Kasumi-1 (cell line): Measurements from ENCODE around the gene MAGI2.
"Not testable (repeated sequence)": the region's sequence is repeated elsewhere in the genome, so short reads cannot be mapped to it uniquely, and the experiment has no call there.

ENCODE experiments used
- DNase-seq, 2 experiments: peaks; one replicate each; lab custom pipeline; 2025; lab: John Stamatoyannopoulos, UW

MAGI2 gene

GRCh38 chr7:78638364-78638763 lies 815.1 kb downstream of the MAGI2 start:
- no peak for DNase-seq

DNA sequence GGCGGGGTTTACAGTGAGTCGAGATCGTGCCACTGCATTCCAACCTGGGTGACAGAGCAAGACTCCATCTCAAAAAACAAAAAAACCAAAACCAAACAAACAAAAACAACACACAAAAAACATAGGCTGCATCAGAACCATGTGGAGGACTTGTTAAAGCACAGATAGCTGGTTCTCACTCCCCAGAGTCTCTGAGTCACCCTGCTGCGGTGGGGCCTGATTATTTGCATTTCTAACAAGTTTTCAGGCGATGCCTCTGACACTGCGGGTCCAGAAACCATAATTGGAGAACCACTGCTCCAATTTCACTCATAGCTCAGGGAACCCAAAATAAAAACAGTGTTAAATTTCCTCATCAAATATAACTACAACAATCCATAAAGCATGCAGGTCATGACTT lies 816.7 kb downstream of the MAGI2 start:
- DNase-seq, result no peak

DNA sequence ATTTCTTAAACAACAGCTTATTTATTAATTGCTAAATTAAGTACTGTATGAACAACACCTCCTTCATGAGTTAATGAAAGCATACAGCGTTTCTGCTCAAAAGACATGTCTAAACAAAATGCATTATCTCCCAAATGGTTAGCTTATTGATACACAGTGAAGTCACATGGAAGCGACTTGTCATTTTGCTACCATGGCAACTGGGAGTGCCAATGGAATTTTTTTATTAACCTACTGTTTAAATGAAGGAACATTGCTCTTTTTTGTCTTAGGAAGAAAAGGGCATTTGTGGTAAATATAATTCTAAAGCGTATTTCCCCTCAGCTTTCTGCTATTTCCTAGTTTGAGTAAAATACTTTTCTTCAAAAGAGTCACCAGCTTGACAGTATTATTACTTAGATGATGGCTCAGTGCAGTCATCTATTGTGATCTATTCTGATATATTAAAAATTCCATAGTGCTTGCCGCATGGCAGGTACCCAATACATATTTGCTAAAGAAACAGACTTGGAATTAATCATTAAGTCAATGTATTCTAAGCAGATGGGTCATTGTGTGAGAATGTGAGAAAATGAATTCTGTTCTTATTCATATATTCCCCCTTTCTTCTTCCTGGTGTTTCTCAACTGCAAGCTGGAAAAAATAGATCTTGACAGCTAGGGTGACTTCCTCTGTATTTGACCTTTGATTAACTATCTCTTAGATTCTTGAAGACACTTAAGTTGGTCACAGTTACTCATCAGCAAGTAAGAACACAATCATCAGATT lies 818.3 kb downstream of the MAGI2 start:
- DNase-seq, result no peak

DNA sequence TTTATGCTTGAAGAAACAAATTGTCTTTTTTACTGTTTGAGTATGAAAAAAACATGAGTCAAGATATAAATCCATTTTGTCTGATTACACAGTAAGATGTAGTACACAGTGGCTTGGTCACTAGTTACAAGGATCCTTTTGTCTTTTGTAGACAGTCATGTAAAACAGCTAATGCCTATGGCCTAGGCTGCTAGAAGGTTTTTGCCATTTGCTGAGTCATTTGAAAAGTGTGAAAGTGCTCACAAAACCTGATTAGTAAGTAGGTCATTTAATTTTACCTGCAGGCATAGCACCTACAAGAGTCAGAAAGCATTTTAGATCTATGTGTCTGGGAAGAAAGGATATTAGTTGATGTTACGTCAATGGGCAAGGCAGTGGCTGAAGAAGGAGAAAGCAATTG lies 819.4 kb downstream of the MAGI2 start:
- no peak for DNase-seq

GRCh38 chr7:78620920-78621319 lies 832.5 kb downstream of the MAGI2 start:
- no peak for DNase-seq

- DNase-seq, result no peak
Measured at GRCh38 chr7:78616539-78616938, 836.9 kb downstream of the MAGI2 start.

DNA sequence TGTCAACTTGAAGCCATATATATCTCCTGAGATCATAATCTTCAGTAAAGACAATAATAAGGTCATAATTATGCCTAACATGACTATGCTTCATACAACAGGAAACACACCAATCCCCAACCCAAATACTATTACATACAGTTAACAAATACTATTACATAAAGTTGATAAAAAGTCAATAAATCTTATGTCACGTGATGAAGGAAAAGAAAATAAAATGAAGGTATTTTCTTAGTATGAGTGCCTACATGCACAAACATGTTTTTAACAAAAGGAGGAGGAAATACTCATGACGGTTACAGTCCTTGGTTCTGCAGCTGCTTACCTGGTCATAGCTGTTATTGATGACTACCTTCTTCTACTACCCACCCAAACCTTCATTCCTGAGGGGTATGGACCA lies 844.2 kb downstream of the MAGI2 start:
- DNase-seq, result no peak

- no peak for DNase-seq
Measured at GRCh38 chr7:78607099-78607498, 846.4 kb downstream of the MAGI2 start.

GRCh38 chr7:78605119-78605518 lies 848.3 kb downstream of the MAGI2 start:
- DNase-seq, result no peak

- DNase-seq, result no peak
Measured at GRCh38 chr7:78601728-78602127, 851.7 kb downstream of the MAGI2 start.

GRCh38 chr7:78594156-78594555 lies 859.3 kb downstream of the MAGI2 start:
- DNase-seq, result no peak

- DNase-seq, result no peak
Measured at GRCh38 chr7:78588393-78588792, 865.1 kb downstream of the MAGI2 start.

DNA sequence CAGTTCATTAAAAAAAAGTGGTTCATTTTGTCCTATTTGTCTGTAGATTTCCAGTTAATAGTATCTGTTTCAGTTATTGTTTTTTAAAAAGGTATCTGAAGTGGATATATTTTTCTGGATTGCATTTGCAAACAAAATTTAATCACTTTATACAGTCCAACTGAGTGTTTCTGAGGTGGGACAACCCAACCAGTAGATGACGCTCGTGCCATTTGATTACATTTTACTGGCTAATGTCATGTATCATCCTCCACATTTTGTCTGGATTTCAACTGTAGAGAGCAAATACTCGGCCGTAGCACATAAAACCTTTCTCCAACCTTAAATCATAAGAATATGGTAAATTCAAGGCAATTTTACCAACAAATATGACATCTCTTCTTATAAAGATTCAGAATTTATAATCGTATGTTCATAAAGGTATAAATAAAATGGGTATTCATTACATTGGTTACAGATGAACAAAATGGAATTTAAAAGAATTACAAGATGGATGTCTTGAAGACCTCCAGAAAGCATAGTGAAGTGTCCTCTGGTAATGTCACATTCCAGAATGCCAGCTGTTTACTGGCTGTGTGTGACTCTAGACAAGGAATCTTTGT lies 865.9 kb downstream of the MAGI2 start:
- DNase-seq, result no peak

DNA sequence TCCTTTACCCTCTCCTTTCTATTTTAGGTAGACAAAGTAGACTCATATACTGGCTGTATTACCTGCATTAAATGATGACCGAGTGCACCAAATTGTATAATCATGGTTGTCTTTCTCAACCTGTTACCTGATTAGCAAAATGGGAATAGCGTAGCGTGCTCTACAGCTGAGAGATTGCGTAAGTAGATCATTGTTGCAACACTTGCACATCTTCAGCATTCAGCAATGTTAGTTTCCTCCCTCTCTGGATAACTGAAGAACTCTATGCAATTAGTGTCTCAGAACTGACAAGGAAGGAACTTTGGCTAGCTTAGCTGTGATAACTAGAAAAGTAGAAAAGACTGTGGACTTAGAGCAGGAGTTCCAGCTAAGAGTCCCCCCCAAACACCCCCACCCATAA lies 867.5 kb downstream of the MAGI2 start:
- DNase-seq, result no peak

GRCh38 chr7:78578686-78579085 lies 874.8 kb downstream of the MAGI2 start:
- no peak for DNase-seq

DNA sequence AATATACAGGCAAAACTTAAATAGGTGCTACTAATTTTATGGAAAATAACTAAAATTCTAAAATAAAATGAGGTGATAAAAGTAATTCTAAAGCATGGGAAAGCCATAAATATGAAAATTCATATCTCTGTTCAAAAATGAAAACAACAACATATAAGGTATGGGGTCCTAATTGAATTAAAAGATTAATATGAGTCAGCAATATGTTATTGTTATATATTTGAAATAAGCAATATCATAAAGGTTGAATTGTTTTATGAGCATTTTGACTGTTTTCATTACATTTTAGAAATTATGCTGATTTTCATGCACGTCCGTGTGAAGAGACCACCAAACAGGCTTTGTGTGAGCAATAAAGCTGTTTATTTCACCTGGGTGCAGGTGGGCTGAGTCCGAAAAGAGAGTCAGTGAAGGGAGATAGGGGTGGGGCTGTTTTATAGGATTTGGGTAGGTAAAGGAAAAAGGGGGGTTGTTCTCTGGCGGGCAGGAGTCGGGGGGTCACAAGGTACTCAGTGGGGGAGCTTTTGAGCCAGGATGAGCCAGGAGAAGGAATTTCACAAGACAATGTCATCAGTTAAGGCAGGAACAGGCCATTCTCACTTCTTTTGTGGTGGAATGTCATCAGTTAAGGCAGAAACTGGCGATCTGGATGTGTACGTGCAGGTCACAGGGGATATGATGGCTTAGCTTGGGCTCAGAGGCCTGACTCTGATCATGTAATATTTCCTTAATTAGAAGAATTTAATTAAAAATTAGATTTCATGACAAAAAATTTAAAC lies 876.1 kb downstream of the MAGI2 start:
- DNase-seq, result not testable (repeated sequence)

GRCh38 chr7:78576236-78576635 lies 877.2 kb downstream of the MAGI2 start:
- no peak for DNase-seq

DNA sequence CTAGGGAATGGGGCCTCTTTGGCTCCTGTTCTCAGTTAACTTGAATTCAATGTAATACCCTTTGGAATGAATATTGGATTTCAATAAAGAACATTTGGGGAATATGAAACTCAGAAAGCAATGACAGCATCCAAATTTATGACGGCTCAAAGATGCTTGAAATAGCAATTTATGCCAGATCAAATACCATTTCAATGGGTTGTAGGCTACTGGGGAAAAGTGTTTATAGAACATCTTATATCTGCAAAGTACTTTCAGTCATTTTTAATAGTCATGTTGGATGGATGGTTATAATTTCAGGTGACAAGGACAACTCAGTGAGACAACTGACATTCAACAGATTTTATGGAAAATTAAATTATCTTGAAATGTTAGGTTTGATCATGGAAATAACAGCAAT lies 882.2 kb downstream of the MAGI2 start:
- no peak for DNase-seq

GRCh38 chr7:78568690-78569089 lies 884.8 kb downstream of the MAGI2 start:
- no peak for DNase-seq

GRCh38 chr7:78567836-78568235 lies 885.6 kb downstream of the MAGI2 start:
- DNase-seq, result no peak

GRCh38 chr7:78565784-78566183 lies 887.7 kb downstream of the MAGI2 start:
- DNase-seq, result no peak

- DNase-seq, result no peak
Measured at GRCh38 chr7:78563191-78563590, 890.3 kb downstream of the MAGI2 start.

GRCh38 chr7:78562191-78562590 lies 891.3 kb downstream of the MAGI2 start:
- DNase-seq, result peak; percentile 22 to 27
